ENCODE data around the gene DLG2. TPM values are rescaled to one million over a fixed set of nuclear protein-coding genes. Genes with fewer than 3 reads are reported as not detected.

The DLG2 gene
- total and polyA plus RNA-seq, 9 of the 15 experiments (the other 6 are each of a cell fraction or from before 2014, with no cell fraction given): 0.52 to 1.6 (median 0.95) TPM

DNA sequence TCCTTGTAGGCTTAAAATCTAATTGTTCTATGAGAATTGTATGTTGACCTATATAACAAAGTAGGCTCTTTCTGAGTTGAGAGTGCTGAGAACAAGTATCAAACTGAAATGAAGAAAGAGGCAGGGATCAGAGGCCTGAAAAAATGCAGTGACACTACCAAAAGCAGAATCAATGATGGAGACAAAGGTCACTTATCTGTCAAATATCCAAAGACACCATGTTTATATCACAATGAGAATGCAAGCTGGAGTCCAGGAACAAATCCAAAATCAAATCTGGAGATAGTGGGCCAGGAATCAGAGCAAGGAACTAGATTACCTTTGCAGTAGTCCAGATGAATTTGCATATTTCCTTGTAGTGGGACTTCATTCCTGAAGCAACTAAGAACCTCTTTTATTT is 377.7 kb downstream of the DLG2 start:
- H3K4me3 ChIP-seq: no peak overlapping the region
- DNase-seq (ENCODE audit: extremely low read depth in 1 of 4, low spot score in 3 of 4): no peak
- FAIRE-seq: no peak
- no peaks in the 10 kb centered on the region for H3K36me3 ChIP-seq (ENCODE audit: control insufficient read depth, insufficient read depth, low read length)
- no peaks in the 10 kb centered on the region for H3K27me3 ChIP-seq (ENCODE audit: control insufficient read depth in 2 of 2, insufficient read depth in 2 of 2, low read length in 2 of 2)
- H3K4me1 ChIP-seq (replicated peaks in 1 of 2; ENCODE audit: control insufficient read depth in 2 of 2, insufficient read depth in 2 of 2, low read length in 2 of 2): no peaks in the 10 kb centered on the region
- ATAC-seq: no peak
- H3K9ac ChIP-seq (ENCODE audit: insufficient read depth in 1 of 2, low read depth in 2 of 2, low read length in 2 of 2): no peak overlapping the region
- intact Hi-C loops (cut with micrococcal nuclease): no loop called here
- H3K9me1 ChIP-seq (ENCODE audit: control insufficient read depth, insufficient read depth, low read length): no peaks in the 10 kb centered on the region
- no peak overlapping the region for H3K27ac ChIP-seq (ENCODE audit: extremely low read depth, low read depth, low read length)
- BruUV-seq (replicated peaks): no TSS peak
- no peak overlapping the region for H3K4me2 ChIP-seq (ENCODE audit: insufficient read depth, low read length)
- ChIA-PET POLR2A (no interaction called here), CTCF (ENCODE audit: low intra/inter-chr PET ratio) (no interaction called here)
- H2AFZ ChIP-seq (ENCODE audit: low read depth, low read length): no peak overlapping the region
- in situ Hi-C loops (cut with MboI): no loop called here
- no peaks in the 10 kb centered on the region for H4K20me1 ChIP-seq (replicated peaks; ENCODE audit: control insufficient read depth, insufficient read depth, low read length)
- H3K9me3 ChIP-seq (replicated peaks; ENCODE audit: control insufficient read depth, insufficient read depth, low read depth, low read length): no peaks in the 10 kb centered on the region
- TF ChIP-seq ZNF143 (CRISPR knock-in tag; IDR thresholded peaks at IDR 0.05) (no peak), SIX5 (IDR thresholded peaks at IDR 0.05; ENCODE audit: borderline replicate concordance in 1 of 2, insufficient read depth in 1 of 2, low read depth in 1 of 2, low read length in 2 of 2) (no peak), ZNF174 (CRISPR knock-in tag; IDR thresholded peaks at IDR 0.05) (no peak), ZNF668 (CRISPR knock-in tag; IDR thresholded peaks at IDR 0.05) (no peak), TAF15 (IDR thresholded peaks at IDR 0.05; ENCODE audit: low read depth, low read length) (no peak), SPI1 (IDR thresholded peaks at IDR 0.05; ENCODE audit: borderline replicate concordance, low read depth, low read length) (no peak), HNRNPL (IDR thresholded peaks at IDR 0.05; ENCODE audit: low read depth, low read length) (no peak), ERF (CRISPR knock-in tag; IDR thresholded peaks at IDR 0.05) (no peak), BDP1 (IDR thresholded peaks at IDR 0.05; ENCODE audit: insufficient read depth, insufficient read length) (no peak), NBN (IDR thresholded peaks at IDR 0.05; ENCODE audit: low read depth) (no peak), GMEB1 (CRISPR knock-in tag; IDR thresholded peaks at IDR 0.05) (no peak), ZC3H8 (IDR thresholded peaks at IDR 0.05) (no peak), ELF1 (tag; IDR thresholded peaks at IDR 0.05) (no peak)
- no peaks in the 10 kb centered on the region for H3K79me2 ChIP-seq (ENCODE audit: control insufficient read depth, insufficient read depth, low read length)

All from K562 (cell line).